GM20000 (cell line): ENCODE data around the gene INPP5A.

Experiments used
- DNase-seq: peaks from one replicate; pipeline ENCODE4 v3.0.0; 2012; ENCODE audit warnings: low spot score
- CTCF ChIP-seq: IDR thresholded peaks from 2 replicates; pipeline ENCODE4 v1.5.1; 2012; ENCODE audit warnings: mild to moderate bottlenecking, control low read depth; ENCODE audit errors: extremely low read depth, missing control alignments

The INPP5A gene

GRCh38 chr10:132685101-132685891 is 147.7 kb downstream of the INPP5A start:
- no peak for DNase-seq
- no peak for TF ChIP-seq CTCF

- DNase-seq: no peak
Measured at GRCh38 chr10:132685921-132686680, 148.5 kb downstream of the INPP5A start.

GRCh38 chr10:132687181-132687892 is 149.8 kb downstream of the INPP5A start:
- DNase-seq: no peak
- TF ChIP-seq CTCF: no peak

More at GRCh38 chr10:132685921-132686680, 148.5 kb downstream of the INPP5A start:
- no peak for TF ChIP-seq CTCF

- no peak for DNase-seq
- no peak for TF ChIP-seq CTCF
Measured at GRCh38 chr10:132687893-132688579, 150.4 kb downstream of the INPP5A start.

GRCh38 chr10:132688580-132689420 is 151.2 kb downstream of the INPP5A start:
- TF ChIP-seq CTCF: no peak
- no peak for DNase-seq

- no peak for TF ChIP-seq CTCF
- no peak for DNase-seq
Measured at GRCh38 chr10:132689721-132690360, 152.3 kb downstream of the INPP5A start.
